ENCODE measurements around the gene NHERF1. TPM values are rescaled to one million over a fixed set of nuclear protein-coding genes. Genes with fewer than 3 reads are reported as not detected.

The NHERF1 gene
- total and polyA plus RNA-seq, 2 of the 4 experiments (the other 2 are of a cell fraction), result 3.8 to 11.8 TPM

GRCh38 chr17:74739227-74739831 is 9.1 kb upstream of the NHERF1 start:
- Histone ChIP-seq H2BK15ac (ENCODE audit: low read depth, low read length) (no peak overlapping the region), H4K8ac (ENCODE audit: low read depth in 2 of 2, low read length in 2 of 2) (no peak overlapping the region), H3K56ac (ENCODE audit: extremely low read depth, insufficient read depth, low read length) (no peak overlapping the region), H2BK5ac (ENCODE audit: low read depth, low read length, poor library complexity, severe bottlenecking) (no peak overlapping the region), H4K91ac (ENCODE audit: insufficient read depth, low read depth, low read length) (no peak overlapping the region), H3K4me3 (ENCODE audit: insufficient read depth, low read depth, low read length) (no peak overlapping the region), H3K79me1 (ENCODE audit: low read depth in 1 of 2, low read length in 2 of 2) (no peaks in the 10 kb centered on the region), H3K27me3 (ENCODE audit: control insufficient read depth, insufficient read depth, low read length) (peaks cover 44% of the 10 kb centered on the region), H3K23ac (ENCODE audit: low read depth, low read length) (no peak overlapping the region), H3K4me1 (ENCODE audit: control insufficient read depth, insufficient read depth, low read length) (peaks cover 7% of the 10 kb centered on the region; the same call in 1 of the 2 replicates), H3K36me3 (ENCODE audit: control insufficient read depth, insufficient read depth, low read length) (no peaks in the 10 kb centered on the region), H2AK9ac (replicated peaks; ENCODE audit: low read depth, low read length, poor library complexity) (no peak overlapping the region), H3K4ac (ENCODE audit: low read depth, low read length) (no peak overlapping the region), H2BK120ac (ENCODE audit: low read depth, low read length) (no peak overlapping the region), H4K20me1 (ENCODE audit: insufficient read depth, low read length) (no peaks in the 10 kb centered on the region), H3K9me1 (ENCODE audit: insufficient read depth, low read length) (0 out of 2 replicates have a peak, but pooled peaks cover 3% of the 10 kb centered on the region), H3K27ac (ENCODE audit: insufficient read depth, low read length) (no peak overlapping the region), H3K4me2 (ENCODE audit: low read depth, low read length) (no peak overlapping the region), H2AK5ac (ENCODE audit: low read depth, low read length) (no peak overlapping the region), H2BK20ac (ENCODE audit: low read depth, low read length) (no peak overlapping the region), H3K9ac (ENCODE audit: low read depth, low read length) (no peak overlapping the region), H2AFZ (replicated peaks; ENCODE audit: low read length, poor library complexity) (no peak overlapping the region), H3K9me3 (ENCODE audit: control insufficient read depth, insufficient read depth, low read length) (no peaks in the 10 kb centered on the region), H3K14ac (replicated peaks; ENCODE audit: low read depth, low read length) (no peak overlapping the region), H4K5ac (ENCODE audit: low read depth, low read length) (no peak overlapping the region), H3K18ac (ENCODE audit: low read depth, low read length) (no peak overlapping the region)
- ChIA-PET POLR2A (ENCODE audit: unreplicated experiment) (no interaction called here), CTCF (interaction anchor here (1.0 kb wide), 1 partner anchor 52 kb away, joined by 3 read pairs; no protein-coding TSS in a partner anchor)
- TF ChIP-seq BHLHE40 (IDR thresholded peaks at IDR 0.05; ENCODE audit: low read depth, low read length) (no peak), ELK1 (IDR thresholded peaks at IDR 0.05; ENCODE audit: borderline replicate concordance, low read depth, low read length) (no peak), RCOR1 (IDR thresholded peaks at IDR 0.05; ENCODE audit: insufficient replicate concordance, low read length) (no peak), RAD21 (IDR thresholded peaks at IDR 0.05; ENCODE audit: low read length) (no peak), MAFK (IDR thresholded peaks at IDR 0.05; ENCODE audit: low read depth, low read length) (no peak), NFE2L2 (IDR thresholded peaks at IDR 0.05; ENCODE audit: low read depth, low read length) (no peak), POLR2A (IDR thresholded peaks at IDR 0.05; ENCODE audit: low read depth, low read length) (no peak), MAZ (IDR thresholded peaks at IDR 0.05; ENCODE audit: borderline replicate concordance, low read depth, low read length) (no peak)
- BruUV-seq (replicated peaks), result no TSS peak
- intact Hi-C loops (cut with micrococcal nuclease) (no loop called here), dilution Hi-C loops (cut with HindIII; ENCODE audit: low sequenced_read_pairs, unreplicated experiment) (no loop called here), in situ Hi-C loops (cut with MboI; ENCODE audit: low sequenced_read_pairs) (no loop called here)
- WGBS, 2 experiments (ENCODE audit: extremely low coverage in 2 of 2, insufficient read length in 1 of 2), result no CpG with 5 or more reads among the region's 12 CpGs
- DNase-seq (no peak), ATAC-seq (ENCODE audit: low read depth) (no peak)
